ENCODE results near the gene LEPR. TPM values are rescaled to one million over a fixed set of nuclear protein-coding genes. Genes with fewer than 3 reads are reported as not detected.

The LEPR gene
- polyA plus RNA-seq, 1 donor (not counting 4 experiments of a cell fraction or from before 2014, with no cell fraction given): 5.5 TPM

GRCh38 chr1:65417729-65418128 is 2.7 kb upstream of the LEPR start:
- DNase-seq (ENCODE audit: low read depth, low spot score) (no peak), FAIRE-seq (peak; percentile 39)
- H3K9me1 ChIP-seq (ENCODE audit: control insufficient read depth, extremely low read depth, insufficient read depth, low read length): no peaks in the 10 kb centered on the region
- no peaks in the 10 kb centered on the region for H3K9me3 ChIP-seq (ENCODE audit: control insufficient read depth, low read depth, low read length)
- H3K4me3 ChIP-seq (ENCODE audit: control insufficient read depth in 2 of 3, extremely low read depth in 1 of 3, insufficient read depth in 2 of 3, low read depth in 1 of 3, low read length in 3 of 3): peak overlapping the region in 2 of 3 experiments; percentile 46 to 48
- no peaks in the 10 kb centered on the region for H3K27me3 ChIP-seq (ENCODE audit: control insufficient read depth, extremely low read depth, insufficient read depth, low read length)
- H4K20me1 ChIP-seq (ENCODE audit: control insufficient read depth, extremely low read depth, insufficient read depth, low read length): no peaks in the 10 kb centered on the region
- H3K36me3 ChIP-seq (ENCODE audit: control insufficient read depth in 2 of 2, extremely low read depth in 1 of 2, insufficient read depth in 2 of 2, low read length in 2 of 2): no peaks in the 10 kb centered on the region
- H3K4me2 ChIP-seq (ENCODE audit: control insufficient read depth, extremely low read depth, insufficient read depth, low read depth, low read length): peak overlapping the region; percentile 82
- H3K79me2 ChIP-seq (ENCODE audit: control insufficient read depth, insufficient read depth, low read length): peaks cover 20% of the 10 kb centered on the region
- peak overlapping the region; percentile 69 for H3K27ac ChIP-seq (ENCODE audit: control insufficient read depth, insufficient read depth, low read length)
- TF ChIP-seq CTCF (optimal IDR thresholded peaks at IDR 0.05 in 1 of 3, IDR thresholded peaks at IDR 0.05 in 1 of 3, conservative IDR thresholded peaks at IDR 0.05 in 1 of 3; ENCODE audit: extremely low read depth in 1 of 3, insufficient read depth in 2 of 3, low read length in 3 of 3): no peak
- TF ChIP-seq EZH2 (IDR thresholded peaks at IDR 0.05; ENCODE audit: low read length): no peak
- dilution Hi-C loops (cut with MboI; ENCODE audit: extremely low pct_ligation_motif_present, low sequenced_read_pairs): no loop called here
- H2AFZ ChIP-seq (ENCODE audit: control insufficient read depth, low read length): peak overlapping the region; percentile 79
- H3K4me1 ChIP-seq (ENCODE audit: control insufficient read depth, extremely low read depth, insufficient read depth, low read length): peaks cover 40% of the 10 kb centered on the region
- peak overlapping the region; percentile 29 for H3K9ac ChIP-seq (ENCODE audit: control insufficient read depth, extremely low read depth, insufficient read depth, low read length)

- FAIRE-seq (no peak), DNase-seq (ENCODE audit: low read depth, low spot score) (no peak)
- Histone ChIP-seq H3K9me3 (ENCODE audit: control insufficient read depth, low read depth, low read length) (no peaks in the 10 kb centered on the region), H4K20me1 (ENCODE audit: control insufficient read depth, extremely low read depth, insufficient read depth, low read length) (no peaks in the 10 kb centered on the region), H3K27me3 (ENCODE audit: control insufficient read depth, extremely low read depth, insufficient read depth, low read length) (no peaks in the 10 kb centered on the region), H2AFZ (ENCODE audit: control insufficient read depth, low read length) (no peak overlapping the region), H3K4me1 (ENCODE audit: control insufficient read depth, extremely low read depth, insufficient read depth, low read length) (peaks cover 49% of the 10 kb centered on the region), H3K9me1 (ENCODE audit: control insufficient read depth, extremely low read depth, insufficient read depth, low read length) (no peaks in the 10 kb centered on the region), H3K79me2 (ENCODE audit: control insufficient read depth, insufficient read depth, low read length) (peaks cover 27% of the 10 kb centered on the region), H3K9ac (ENCODE audit: control insufficient read depth, extremely low read depth, insufficient read depth, low read length) (no peak overlapping the region), H3K36me3 (ENCODE audit: control insufficient read depth in 2 of 2, extremely low read depth in 1 of 2, insufficient read depth in 2 of 2, low read length in 2 of 2) (no peaks in the 10 kb centered on the region), H3K4me3 (ENCODE audit: control insufficient read depth in 2 of 3, extremely low read depth in 1 of 3, insufficient read depth in 2 of 3, low read depth in 1 of 3, low read length in 3 of 3) (no peak overlapping the region), H3K4me2 (ENCODE audit: control insufficient read depth, extremely low read depth, insufficient read depth, low read depth, low read length) (peak overlapping the region; percentile 89), H3K27ac (ENCODE audit: control insufficient read depth, insufficient read depth, low read length) (peak overlapping the region; percentile 91)
- dilution Hi-C loops (cut with MboI; ENCODE audit: extremely low pct_ligation_motif_present, low sequenced_read_pairs): no loop called here
- TF ChIP-seq CTCF (optimal IDR thresholded peaks at IDR 0.05 in 1 of 3, IDR thresholded peaks at IDR 0.05 in 1 of 3, conservative IDR thresholded peaks at IDR 0.05 in 1 of 3; ENCODE audit: extremely low read depth in 1 of 3, insufficient read depth in 2 of 3, low read length in 3 of 3) (no peak), EZH2 (IDR thresholded peaks at IDR 0.05; ENCODE audit: low read length) (no peak)
Observed at GRCh38 chr1:65418522-65419185, 1.8 kb upstream of the LEPR start.

All from keratinocyte (primary cell).